NCI-H345 treated with DMSO at 0.1 percent for 48 hours (cell line): ENCODE data around the gene SAMD15.
"Not testable (repeated sequence)": the region's sequence is repeated elsewhere in the genome, so short reads cannot be mapped to it uniquely, and the experiment has no call there.

Source experiments
- DNase-seq: peaks from one replicate; lab custom pipeline; 2025; ENCODE audit not compliant: unreplicated experiment; lab: John Stamatoyannopoulos, UW

Gene SAMD15

DNA sequence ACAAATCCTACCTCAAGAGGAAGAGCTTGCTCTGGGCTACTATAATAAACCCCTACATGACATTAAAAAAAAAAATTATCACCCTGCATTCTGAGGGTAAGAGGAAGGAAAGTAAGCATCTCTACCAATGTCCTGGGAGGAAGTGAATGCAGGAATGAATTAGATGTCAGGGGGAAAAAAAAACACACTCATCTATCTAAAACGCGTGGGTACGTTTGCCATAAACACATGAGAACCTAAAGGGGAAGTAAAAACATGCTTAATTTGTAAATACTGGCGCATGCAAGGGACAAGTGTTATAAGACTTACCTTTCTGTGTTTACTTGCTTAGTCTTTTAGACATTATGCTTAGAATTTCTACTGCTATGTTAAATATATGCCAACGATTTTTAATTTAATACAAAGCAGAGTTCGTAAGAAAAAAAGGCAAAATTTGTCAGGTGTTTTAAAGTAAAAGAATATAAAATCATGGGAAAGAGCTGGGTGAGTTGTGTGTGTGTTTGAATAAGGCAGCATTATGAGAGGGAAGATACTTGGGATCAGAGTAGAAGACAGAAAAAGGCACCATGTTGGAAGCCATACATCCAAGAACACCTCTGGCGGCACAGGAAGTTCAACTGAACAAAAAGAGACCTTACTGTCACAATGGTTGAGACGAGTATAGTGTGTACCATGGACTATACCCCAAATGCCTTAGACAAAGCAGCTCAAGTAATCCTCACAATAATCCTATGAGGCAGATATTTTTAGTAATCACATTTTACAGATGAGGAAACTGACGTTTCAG, 1.8 kb upstream of the SAMD15 start:
- DNase-seq, result no peak

DNA sequence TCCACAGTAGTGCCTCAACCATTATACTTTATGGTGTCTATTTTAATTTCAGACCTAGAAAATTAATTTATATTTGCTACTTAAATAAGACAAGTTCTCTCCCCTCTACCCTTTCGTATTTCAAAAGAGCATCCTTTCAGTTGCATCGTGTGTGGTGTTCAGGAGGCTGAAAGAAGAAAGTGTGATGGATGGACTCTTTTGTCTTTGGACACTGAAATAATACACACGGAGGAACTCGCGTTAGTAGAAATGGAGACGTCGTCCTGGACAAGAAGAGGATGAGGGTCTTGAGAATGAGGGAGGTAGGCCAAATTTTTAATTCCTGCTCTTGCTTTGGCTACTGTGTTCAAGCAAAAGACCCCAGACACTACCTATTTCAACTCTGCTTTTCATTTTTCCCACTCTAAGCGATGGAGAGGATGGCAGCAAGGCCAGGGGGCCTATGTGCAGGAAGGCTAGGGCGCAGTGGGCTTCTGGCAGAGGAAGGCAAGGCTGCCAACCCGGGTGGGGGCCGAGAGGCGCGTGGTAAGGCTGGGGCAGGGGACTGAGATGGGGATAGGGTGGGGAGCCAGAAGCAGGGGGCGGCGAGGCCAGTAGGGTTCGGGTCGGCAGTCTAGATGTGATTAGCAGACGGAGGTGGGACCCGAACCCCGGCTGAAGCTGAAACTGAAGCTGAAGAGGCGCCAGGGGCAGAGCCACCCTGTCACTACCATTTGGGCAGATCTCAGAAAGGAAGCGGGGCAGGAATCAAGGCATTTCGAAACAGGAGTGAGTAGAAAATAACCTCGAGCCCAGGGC, 1.0 kb upstream of the SAMD15 start:
- DNase-seq, result peak; percentile 11

DNA sequence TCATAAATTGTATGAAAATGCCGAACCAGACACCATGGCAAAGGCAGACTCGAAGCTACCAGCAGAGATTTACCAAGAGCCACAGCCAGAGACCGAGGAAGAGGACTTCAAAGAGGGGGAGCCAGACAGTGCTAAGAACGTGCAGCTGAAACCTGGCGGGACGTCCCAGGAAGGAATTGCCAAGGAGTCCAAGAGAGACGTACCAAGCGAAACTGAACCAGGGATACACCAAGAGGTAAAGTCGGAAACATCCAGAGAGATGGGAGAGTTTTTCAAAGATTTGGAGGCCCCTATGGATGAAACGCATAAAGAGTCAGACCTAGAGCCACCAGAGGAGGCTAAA, 294 bp downstream of the SAMD15 start:
- no peak for DNase-seq

DNA sequence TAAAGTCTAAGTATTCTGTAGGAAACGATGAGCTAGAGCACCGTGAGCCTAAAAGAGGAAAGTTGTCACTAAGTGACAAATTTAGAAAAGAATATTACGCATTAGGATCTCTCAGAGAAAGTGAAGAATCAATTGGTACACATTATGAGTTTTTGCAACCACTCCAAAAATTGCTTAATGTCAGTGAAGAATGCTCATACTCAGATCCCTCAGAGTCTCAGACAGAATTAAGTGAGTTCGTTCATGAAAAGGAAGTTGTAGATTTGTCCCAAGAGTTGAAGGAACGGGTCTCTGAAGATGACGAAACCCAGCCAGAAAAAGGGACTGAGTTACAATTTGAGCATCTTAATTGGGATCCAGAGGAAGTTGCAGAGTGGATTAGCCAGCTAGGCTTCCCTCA, 1.5 kb downstream of the SAMD15 start:
- DNase-seq, result no peak

DNA sequence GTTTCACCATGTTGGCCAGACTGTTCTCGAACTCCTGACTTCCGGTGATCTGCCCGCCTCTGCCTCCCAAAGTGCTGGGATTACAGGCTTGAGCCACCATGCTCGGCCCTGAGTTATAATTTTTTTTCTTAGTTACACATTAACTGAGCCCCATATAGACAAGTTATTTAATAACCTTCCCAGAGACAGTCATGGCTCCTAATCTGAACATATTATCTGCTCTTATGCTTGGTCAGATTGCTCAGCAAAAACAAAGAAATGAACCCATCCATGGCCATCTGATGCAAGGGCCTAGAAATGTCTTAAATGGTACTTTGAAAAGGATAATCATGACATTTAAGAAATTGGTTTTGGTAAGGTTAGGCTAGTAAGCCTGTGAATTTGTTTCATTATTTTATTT, 13.0 kb downstream of the SAMD15 start:
- no peak for DNase-seq

DNA sequence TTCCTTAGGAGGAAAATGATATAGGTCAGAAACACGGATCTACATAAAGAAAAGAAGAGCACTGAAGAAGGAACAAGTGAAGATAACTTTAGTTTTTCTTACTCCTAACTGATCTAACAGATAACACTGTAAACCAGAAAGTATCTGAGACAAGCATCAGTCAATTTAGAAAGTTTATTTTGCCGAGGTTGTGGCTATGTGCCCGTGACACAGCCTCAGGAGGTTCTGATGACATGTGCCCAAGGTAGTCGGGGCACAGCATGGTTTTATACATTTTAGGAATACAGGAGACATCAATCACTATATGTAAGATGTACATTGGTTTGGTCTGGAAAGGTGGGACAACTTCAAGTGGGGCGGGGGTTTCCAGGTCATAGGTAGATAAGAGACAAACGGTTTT, 23.0 kb downstream of the SAMD15 start:
- DNase-seq, result no peak

DNA sequence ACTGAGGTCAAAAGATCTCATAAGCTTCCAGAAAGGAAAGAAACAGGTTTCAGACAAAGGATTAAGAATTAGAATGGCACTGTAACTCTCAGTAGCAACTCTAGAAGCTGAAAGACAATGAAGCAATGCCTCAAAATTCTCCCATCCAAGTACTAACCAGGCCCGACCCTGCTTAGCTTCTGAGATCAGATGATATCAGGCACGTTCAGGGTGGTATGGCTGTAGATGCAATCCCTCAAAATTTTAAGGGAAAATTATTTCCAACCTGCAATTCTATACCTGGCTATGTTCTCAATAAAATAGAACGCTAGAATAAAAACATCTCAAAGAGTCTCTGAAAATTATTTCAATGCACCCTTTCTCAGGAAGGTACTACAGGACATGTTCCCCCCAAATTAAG, 26.6 kb downstream of the SAMD15 start:
- DNase-seq, result no peak

DNA sequence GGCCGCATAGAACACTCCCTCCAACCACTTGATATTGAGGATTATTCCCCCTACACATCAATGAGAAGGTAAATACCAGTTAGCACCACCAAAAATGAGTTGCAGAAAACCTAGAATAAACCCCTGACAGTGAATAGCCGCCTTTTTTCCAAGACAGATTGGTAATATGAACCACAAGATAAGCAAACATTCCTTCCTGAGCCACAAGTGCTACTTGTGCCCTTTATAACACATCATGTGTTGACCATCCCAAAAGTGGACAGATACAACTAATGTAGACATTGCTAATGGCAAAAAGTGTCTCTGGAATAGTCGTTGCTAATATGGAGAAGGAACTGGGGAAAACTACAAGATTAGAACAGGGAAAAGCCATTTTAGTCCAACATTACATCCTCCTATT, 28.9 kb downstream of the SAMD15 start:
- DNase-seq, result no peak

DNA sequence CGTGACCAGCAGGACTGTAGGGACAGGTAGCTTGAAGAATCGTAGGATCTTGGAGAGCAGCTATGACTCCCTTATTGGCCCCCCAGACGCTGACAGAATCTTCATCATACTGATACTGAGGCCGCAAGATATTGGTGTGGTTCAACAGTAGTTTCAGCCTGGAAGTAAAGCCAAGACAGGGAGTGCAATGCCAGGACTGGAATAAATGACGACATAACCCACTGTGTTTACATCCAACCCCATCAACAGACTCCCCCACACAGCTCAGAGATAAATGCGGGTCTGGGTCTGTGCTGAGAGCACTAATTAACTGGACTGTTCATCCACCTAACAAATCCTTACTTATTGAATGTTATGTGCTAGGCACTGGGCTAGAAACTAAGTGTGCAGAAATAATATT, 29.5 kb downstream of the SAMD15 start:
- DNase-seq, result no peak

DNA sequence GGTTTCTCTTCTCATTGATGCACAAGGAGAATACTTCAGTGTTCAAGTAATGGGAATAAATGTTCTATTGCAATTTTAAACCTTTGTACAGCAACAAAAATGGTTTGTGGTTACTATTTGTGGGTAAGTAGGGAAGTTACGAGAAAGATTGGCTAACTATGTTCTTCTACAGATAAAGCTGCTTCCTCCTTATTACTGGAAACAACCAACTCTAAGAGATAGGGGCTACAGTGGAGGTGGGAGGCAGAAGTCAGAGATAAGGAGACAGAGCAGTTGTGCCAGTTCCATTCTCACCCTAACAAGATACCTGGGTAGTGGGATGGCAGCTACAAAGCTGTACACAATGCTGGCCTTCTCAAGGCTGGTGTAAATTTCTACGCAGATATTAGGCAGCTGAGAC, 30.0 kb downstream of the SAMD15 start:
- no peak for DNase-seq

DNA sequence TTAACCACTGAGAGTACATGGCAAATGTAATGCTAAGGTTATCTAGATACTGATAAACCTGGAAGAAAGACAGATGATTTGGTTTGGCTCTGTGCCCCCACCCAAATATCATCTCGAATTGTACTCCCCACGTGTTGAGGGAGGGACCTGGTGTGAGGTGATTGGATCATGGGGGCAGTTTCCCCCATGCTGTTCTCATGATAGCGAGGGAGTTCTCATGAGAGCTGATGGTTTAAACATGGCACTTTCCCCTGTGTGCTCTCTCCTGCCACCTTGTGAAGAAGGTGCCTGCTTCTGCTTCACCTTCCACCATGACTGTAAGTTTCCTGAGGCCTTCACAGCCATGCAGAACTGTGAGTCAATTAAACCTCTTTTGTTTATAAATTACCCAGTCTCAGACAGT, 32.0 kb downstream of the SAMD15 start:
- DNase-seq, result no peak

DNA sequence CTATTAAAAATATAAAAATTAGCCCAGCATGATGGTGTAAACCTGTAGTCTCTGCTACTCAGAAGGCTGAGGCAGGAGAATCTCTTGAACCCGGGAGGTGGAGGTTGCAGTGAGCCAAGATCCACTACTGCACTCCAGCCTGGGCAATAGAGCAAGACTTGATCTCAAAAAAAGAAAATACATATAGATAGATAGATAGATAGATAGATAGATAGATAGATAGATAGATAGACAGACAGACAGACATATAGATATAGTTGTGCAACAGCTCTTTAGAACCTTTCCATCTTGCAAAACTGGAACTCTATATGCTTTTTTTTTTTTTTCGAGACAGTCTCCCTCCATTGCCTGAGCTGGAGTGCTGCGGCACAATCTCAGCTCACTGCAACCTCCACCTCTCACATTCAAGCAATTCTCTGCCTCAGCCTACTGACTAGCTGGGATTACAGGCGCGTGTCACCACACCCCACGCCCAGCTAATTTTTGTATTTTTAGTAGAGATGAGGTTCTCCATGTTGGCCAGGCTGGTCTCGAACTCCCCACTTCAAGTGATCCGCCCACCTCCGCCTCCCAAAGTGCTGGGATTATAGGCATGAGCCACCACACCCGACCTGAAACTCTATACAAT, 38.3 kb downstream of the SAMD15 start:
- DNase-seq, result not testable (repeated sequence)

DNA sequence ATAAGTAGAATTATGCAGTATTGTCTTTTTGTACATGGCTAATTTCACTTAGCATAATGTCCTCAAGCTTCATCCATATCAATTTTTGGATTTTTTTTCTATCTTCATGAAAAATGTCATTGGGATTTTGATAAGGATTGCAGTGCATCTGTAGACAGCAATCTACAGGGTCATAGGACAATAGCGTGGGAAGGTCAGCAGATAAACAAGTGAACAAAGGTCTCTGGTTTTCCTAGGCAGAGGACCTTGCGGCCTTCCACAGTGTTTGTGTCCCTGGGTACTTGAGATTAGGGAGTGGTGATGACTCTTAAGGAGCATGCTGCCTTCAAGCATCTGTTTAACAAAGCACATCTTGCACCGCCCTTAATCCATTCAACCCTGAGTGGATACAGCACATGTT, 38.9 kb downstream of the SAMD15 start:
- not testable (repeated sequence) for DNase-seq

DNA sequence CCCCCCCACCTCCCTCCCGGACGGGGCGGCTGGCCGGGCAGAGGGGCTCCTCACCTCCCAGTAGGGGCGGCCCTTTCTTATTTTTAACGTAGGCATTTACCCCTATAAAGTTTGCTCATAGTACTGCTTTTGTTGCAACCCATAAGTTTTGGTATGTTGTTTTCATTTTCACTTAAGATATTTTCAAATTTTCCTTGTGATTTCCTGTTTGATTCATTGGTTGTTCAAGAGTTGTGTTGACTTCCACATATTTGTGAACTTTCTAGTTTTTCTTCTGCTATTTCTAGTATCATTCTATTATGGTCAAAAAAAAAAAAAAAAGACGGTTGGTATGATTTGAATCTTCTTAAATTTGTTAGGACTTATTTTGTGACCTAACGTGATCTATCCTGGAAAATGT, 39.7 kb downstream of the SAMD15 start:
- DNase-seq, result no peak

DNA sequence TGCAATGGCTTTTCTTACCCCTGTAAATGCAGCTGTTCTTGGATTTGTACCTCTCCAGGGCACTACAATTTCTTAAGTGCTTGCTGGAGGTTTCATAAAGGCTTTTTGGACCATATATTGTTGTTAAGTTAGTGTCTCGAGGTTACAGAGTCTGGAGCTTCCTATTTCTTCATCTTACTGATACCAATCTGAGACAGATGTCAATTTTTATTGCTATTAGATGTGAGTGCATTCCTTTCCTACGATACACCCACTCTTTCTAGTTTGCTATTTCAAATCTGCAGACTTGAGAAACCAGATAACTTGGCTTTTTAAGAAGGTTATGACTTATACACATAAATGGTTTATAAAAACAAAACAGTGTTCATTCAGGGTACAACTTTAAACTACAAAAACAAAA, 44.0 kb downstream of the SAMD15 start:
- no peak for DNase-seq

DNA sequence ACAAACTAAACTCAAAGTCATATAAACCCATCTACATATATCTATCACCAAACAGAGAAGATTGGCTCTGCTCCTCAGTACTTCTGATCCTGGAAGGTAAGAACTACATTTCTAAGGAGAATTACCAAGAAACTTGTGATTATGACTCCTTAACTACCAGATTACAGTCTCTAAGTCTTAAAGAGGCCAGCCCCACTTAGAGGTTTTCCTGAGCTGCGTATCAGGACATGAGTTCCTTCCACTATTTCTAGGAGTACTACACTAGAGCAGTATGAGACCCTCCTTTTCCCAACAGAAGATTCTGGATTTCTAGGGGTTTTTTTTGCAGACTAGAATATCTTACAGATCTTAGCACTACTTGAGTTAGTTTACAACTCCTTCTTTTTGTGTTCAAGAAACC, 46.2 kb downstream of the SAMD15 start, which contains the start of gene NOXRED1:
NOXRED1 (minus strand) TSS at position 101 of the 400 bp plus-strand sequence. CDS start 634 bp downstream, outside the sequence.
- DNase-seq, result no peak

DNA sequence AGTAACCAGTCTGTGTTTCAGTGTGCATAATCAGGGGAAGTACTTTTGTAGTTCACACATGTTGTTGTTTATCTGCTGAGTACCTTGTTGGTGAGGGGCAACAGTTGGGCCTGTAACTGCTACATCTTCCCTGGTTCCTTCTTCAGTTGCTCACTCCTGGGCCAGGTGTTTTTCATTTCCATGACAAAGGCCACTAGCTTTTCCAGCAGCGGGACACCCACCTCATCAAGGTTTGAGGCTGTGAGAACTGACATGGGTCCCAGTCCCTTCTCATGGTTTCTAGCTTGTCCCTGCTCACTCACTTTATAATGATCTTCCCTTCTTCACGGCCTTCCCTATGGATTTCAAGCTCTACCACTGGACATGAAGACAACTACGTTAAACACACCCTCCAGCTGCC, 47.7 kb downstream of the SAMD15 start:
- DNase-seq, result no peak

DNA sequence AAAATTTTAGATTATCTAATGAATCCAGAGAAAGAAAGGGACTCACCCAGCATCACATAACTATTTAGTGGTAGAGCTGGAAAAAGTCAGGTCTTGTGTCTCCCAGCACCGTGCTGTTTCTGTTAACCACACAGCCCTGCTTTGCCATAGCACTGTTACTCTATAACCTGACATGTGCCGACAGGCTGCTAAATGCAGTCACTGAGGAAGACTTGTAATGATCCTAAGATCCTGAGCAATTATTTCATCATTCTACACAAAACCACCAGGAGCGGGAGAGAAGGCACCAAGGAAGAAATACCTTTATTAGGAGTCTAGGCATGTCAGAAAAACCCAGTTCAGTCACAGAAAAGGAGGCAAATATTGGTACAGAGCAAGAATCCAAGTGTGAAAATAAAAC, 49.2 kb downstream of the SAMD15 start:
- DNase-seq, result no peak

DNA sequence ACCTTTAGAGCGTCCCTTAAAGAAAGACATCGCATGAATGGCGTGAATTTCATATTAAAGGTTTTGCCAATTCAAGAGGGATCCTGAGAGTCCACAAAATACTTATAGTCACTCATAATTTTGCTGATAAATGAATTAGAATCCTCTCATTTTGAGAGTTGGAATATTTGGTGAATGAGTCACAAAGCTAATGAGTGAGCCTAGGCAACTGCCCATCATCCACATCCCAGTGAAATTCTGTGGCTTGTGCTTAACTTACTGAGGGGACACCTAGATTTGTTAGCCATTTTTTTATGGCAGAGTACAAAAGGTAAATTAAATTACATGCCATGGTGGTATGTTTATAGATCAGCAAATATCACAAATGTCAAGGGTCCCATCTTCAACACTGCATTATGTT, 58.9 kb downstream of the SAMD15 start:
- DNase-seq, result no peak

DNA sequence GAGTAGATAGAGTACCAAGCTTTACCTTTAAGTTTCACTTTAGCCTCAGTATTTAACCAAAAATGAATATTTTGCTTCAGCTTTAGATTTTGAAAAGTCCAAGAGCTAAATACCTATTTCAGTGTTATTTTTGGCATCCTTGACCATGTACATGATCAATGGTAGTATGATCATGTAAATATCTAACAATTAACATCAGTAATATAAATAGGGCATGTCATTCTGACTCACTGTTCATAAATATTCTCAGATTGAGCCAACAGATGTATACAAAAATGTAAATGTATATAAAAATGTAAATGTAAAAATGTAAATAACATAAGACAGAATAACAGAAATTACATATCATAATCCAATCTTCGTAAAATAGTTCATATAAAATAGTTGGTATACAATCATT, 61.4 kb downstream of the SAMD15 start:
- no peak for DNase-seq

DNA sequence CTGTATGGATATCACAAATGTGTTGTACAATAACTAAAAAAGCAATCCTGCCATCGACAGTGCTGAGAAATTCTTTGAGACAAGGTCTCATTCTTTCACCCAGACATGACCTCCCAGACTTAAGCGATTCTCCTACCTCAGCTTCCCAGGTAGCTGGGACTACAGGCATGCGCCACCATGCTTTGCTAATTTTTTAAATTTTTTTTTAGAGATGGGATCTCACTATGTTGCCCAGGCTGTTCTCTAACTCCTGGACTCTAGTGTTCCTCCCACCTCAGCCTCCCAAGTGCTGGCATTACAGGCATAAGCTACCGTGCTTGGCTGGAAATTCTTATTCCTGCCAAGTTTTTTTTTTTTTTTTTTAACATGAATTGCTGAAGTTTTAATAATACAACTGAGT, 62.7 kb downstream of the SAMD15 start:
- no peak for DNase-seq
